ENCODE data around the gene PRICKLE2. TPM values are rescaled to one million over a fixed set of nuclear protein-coding genes. Genes with fewer than 3 reads are reported as not detected.

The PRICKLE2 gene
- polyA plus RNA-seq, 3 donors, result not detected

GRCh38 chr3:64216274-64217147, 8.8 kb downstream of the PRICKLE2 start:
- Histone ChIP-seq H3K36me3 (replicated peaks in 1 of 2; ENCODE audit: control insufficient read depth in 1 of 2, insufficient read depth in 2 of 2, low read length in 2 of 2) (no peaks in the 10 kb centered on the region), H3K27me3 (ENCODE audit: control insufficient read depth in 2 of 2, insufficient read depth in 2 of 2, low read length in 2 of 2) (no peaks in the 10 kb centered on the region), H3K9ac (ENCODE audit: insufficient read depth, low read length, poor library complexity, severe bottlenecking) (no peak overlapping the region), H3K4me1 (ENCODE audit: control insufficient read depth in 1 of 2, insufficient read depth in 2 of 2, low read length in 2 of 2) (peaks cover 4 to 7% of the 10 kb centered on the region in 2 donors), H3K4me3 (replicated peaks in 1 of 3; ENCODE audit: low read depth in 2 of 3, low read length in 3 of 3) (no peak overlapping the region), H4K20me1 (ENCODE audit: insufficient read depth, low read length) (no peaks in the 10 kb centered on the region), H3K27ac (ENCODE audit: low read depth in 1 of 2, low read length in 2 of 2) (no peak overlapping the region), H2AFZ (ENCODE audit: insufficient read depth, low read depth, low read length, poor library complexity, severe bottlenecking) (no peak overlapping the region), H3K4me2 (replicated peaks; ENCODE audit: extremely low read depth, low read length, poor library complexity, severe bottlenecking) (no peak overlapping the region), H3K79me2 (ENCODE audit: insufficient read depth, low read length) (no peaks in the 10 kb centered on the region), H3K9me3 (replicated peaks in 1 of 2; ENCODE audit: control insufficient read depth in 1 of 2, insufficient read depth in 1 of 2, low read length in 2 of 2) (no peaks in the 10 kb centered on the region)
- intact Hi-C loops (cut with micrococcal nuclease), result no loop called here
- Mint-ChIP-seq H3K27ac (no peak overlapping the region), H3K36me3 (no peaks in the 10 kb centered on the region), H3K4me1 (peaks cover 7% of the 10 kb centered on the region), H3K9me3 (peaks cover 0 to 2% (median 0%) of the 10 kb centered on the region in 7 donors), H3K4me3 (no peak overlapping the region), H3K27me3 (ENCODE audit: low read depth in 3 of 3) (peaks cover 1 to 4% (median 1%) of the 10 kb centered on the region in 3 donors)
- no peak for TF ChIP-seq CTCF (IDR thresholded peaks at IDR 0.05)
- WGBS (ENCODE audit: insufficient coverage), result 90% methylated on average over 3 of the region's 10 CpGs
- no peak for DNase-seq

DNA sequence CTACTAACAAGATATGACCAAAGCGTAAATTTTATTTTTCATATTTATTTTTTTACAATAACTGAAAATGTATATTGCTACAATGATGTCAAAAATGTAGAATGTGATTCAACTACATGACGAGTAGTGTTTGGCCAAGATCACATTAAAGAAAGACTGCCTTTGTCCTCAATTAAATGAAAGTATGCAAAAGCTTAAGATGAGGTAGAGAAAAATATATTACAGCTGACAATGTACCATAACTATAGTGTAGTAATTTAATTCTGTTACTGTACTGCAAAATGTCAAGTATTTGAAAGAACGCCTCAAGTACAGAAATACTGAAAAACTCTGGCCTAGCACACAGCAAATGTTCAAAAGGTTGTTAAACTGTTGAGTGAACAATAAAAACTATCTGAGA, 9.7 kb downstream of the PRICKLE2 start:
- no peak for TF ChIP-seq CTCF (IDR thresholded peaks at IDR 0.05)
- H3K27me3 Mint-ChIP-seq (ENCODE audit: low read depth in 3 of 3), result peaks cover 0 to 4% (median 1%) of the 10 kb centered on the region in 3 donors
- no peak for DNase-seq

More for the DNA sequence above, 9.7 kb downstream of the PRICKLE2 start:
- WGBS (ENCODE audit: insufficient coverage), result no CpG with 5 or more reads among the region's 3 CpGs
- H4K20me1 ChIP-seq (ENCODE audit: insufficient read depth, low read length), result no peaks in the 10 kb centered on the region
- no peak overlapping the region for H3K9ac ChIP-seq (ENCODE audit: insufficient read depth, low read length, poor library complexity, severe bottlenecking)
- Mint-ChIP-seq H3K9me3 (peaks cover 0 to 2% (median 0%) of the 10 kb centered on the region in 7 donors), H3K27ac (no peak overlapping the region), H3K36me3 (no peaks in the 10 kb centered on the region), H3K4me1 (peaks cover 7% of the 10 kb centered on the region), H3K4me3 (no peak overlapping the region)
- no peak overlapping the region for H3K4me2 ChIP-seq (replicated peaks; ENCODE audit: extremely low read depth, low read length, poor library complexity, severe bottlenecking)
- no peaks in the 10 kb centered on the region for H3K27me3 ChIP-seq (ENCODE audit: control insufficient read depth in 2 of 2, insufficient read depth in 2 of 2, low read length in 2 of 2)
- no peaks in the 10 kb centered on the region for H3K9me3 ChIP-seq (replicated peaks in 1 of 2; ENCODE audit: control insufficient read depth in 1 of 2, insufficient read depth in 1 of 2, low read length in 2 of 2)
- H3K27ac ChIP-seq (ENCODE audit: low read depth in 1 of 2, low read length in 2 of 2), result no peak overlapping the region
- H3K4me3 ChIP-seq (replicated peaks in 1 of 3; ENCODE audit: low read depth in 2 of 3, low read length in 3 of 3), result no peak overlapping the region
- intact Hi-C loops (cut with micrococcal nuclease), result no loop called here
- no peaks in the 10 kb centered on the region for H3K79me2 ChIP-seq (ENCODE audit: insufficient read depth, low read length)
- peaks cover 4 to 7% of the 10 kb centered on the region in 2 donors for H3K4me1 ChIP-seq (ENCODE audit: control insufficient read depth in 1 of 2, insufficient read depth in 2 of 2, low read length in 2 of 2)
- no peaks in the 10 kb centered on the region for H3K36me3 ChIP-seq (replicated peaks in 1 of 2; ENCODE audit: control insufficient read depth in 1 of 2, insufficient read depth in 2 of 2, low read length in 2 of 2)
- H2AFZ ChIP-seq (ENCODE audit: insufficient read depth, low read depth, low read length, poor library complexity, severe bottlenecking), result no peak overlapping the region

All from CD14-positive monocyte (primary cell).